Activated T-helper 1 cell treated with anti-CD3 and anti-CD28 coated beads, Interleukin-12 subunit alpha, Interleukin-12 subunit beta, Interleukin-2, Interleukin-4 antibody, amounts not matched to agents 30 ng/mL and 10 ng/mL and 1 ng/mL, durations not matched to agents 14 hours and 24 hours and 36 hours (primary cell): Measurements from ENCODE around the gene KCNH4. TPM values are rescaled to one million over a fixed set of nuclear protein-coding genes. Genes with fewer than 3 reads are reported as not detected.

Experiments
- DNase-seq: peaks from one replicate; pipeline ENCODE4 v3.0.0; 2021; ENCODE audit warnings: low spot score
- H3K27ac Mint-ChIP-seq: one replicate; pipeline ENCODE4 v1.8.0; 2021; ENCODE audit warnings: mild to moderate bottlenecking, mixed read lengths
- H3K27me3 Mint-ChIP-seq: one replicate; pipeline ENCODE4 v1.8.0; 2022; ENCODE audit warnings: mild to moderate bottlenecking, moderate library complexity, mixed read lengths; ENCODE audit not compliant: insufficient read depth
- H3K36me3 Mint-ChIP-seq: one replicate; pipeline ENCODE4 v1.8.0; 2021; ENCODE audit warnings: low read depth, mixed read lengths
- H3K4me1 Mint-ChIP-seq: one replicate; pipeline ENCODE4 v1.8.0; 2021; ENCODE audit warnings: low read depth, mixed read lengths
- H3K4me3 Mint-ChIP-seq: one replicate; pipeline ENCODE4 v1.8.0; 2021; ENCODE audit warnings: mild to moderate bottlenecking, moderate library complexity, mixed read lengths
- H3K9me3 Mint-ChIP-seq: one replicate; pipeline ENCODE4 v1.8.0; 2021; ENCODE audit warnings: mixed read lengths
- intact Hi-C: fragments of 100-400 bp; cut with micrococcal nuclease; formaldehyde crosslinking; loops from one replicate; pipeline ENCODE4 v1.15.1; 2024
- total RNA-seq: library from RNA; stranded (reverse); gene quantifications from 2 replicates; pipeline ENCODE4 v1.2.3, GENCODE V29; 2022

KCNH4 gene
- total RNA-seq, 1 donor from 2014 or later: 1.7 TPM

- H3K27ac Mint-ChIP-seq: peak overlapping the region; percentile 40
- no peaks in the 10 kb centered on the region for H3K9me3 Mint-ChIP-seq
- intact Hi-C loops: no loop called here
- no peak for DNase-seq
- H3K27me3 Mint-ChIP-seq: no peaks in the 10 kb centered on the region
- H3K4me1 Mint-ChIP-seq: peaks cover 47% of the 10 kb centered on the region
- H3K36me3 Mint-ChIP-seq: peaks cover 21% of the 10 kb centered on the region
- H3K4me3 Mint-ChIP-seq: no peak overlapping the region
Measured at GRCh38 chr17:42135664-42136653, 45.0 kb downstream of the KCNH4 start.

DNA sequence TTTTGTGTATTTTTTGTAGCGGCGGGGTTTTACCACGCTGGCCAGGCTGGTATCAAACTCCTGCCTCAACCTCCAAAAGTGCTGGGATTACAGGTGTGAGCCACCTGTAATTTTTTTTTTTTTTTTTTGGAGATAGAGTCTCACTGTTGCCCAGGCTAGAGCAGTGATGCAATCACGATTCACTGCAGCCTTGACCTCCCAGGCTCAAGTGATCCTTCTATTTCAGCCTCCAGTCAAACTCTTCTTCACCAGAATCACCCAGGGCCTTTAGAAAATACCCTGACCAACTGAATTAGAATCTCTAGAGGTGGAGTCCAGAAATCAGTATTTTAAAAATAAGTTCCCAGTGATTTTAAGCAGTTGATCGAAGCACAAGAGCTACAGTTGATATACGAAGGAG, 45.8 kb downstream of the KCNH4 start:
- no peak overlapping the region for H3K4me3 Mint-ChIP-seq
- no peaks in the 10 kb centered on the region for H3K27me3 Mint-ChIP-seq
- intact Hi-C loops: no loop called here
- H3K36me3 Mint-ChIP-seq: peaks cover 23% of the 10 kb centered on the region
- DNase-seq: no peak
- no peaks in the 10 kb centered on the region for H3K9me3 Mint-ChIP-seq
- peaks cover 52% of the 10 kb centered on the region for H3K4me1 Mint-ChIP-seq
- H3K27ac Mint-ChIP-seq: peak overlapping the region; percentile 12

DNA sequence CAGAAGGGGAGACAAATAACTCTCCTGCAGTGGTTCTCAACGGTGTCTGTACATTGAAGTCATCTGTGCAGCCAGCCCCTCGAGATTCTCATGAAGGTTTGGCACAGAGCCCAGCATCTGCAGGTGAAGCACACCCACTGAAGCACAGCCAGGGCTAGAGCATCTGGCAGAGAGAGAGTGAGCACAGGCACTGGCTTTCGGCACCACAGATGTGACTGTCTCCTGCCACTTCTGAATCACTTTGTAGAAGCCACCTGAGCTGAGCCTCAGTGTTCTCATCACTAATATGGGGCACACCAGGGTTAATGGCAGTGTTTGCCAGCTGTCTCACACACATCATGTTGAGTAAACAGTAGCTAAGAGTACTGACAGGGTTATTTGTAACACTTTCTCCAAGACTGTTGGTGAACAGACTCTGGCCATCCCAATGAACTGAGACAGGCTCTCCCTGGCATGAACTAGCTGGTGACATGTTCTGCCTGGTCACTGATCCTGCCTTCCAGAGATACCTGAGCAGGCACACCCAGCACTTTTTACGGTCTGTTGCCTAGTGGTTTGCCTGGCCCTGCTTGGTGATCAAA, 47.4 kb downstream of the KCNH4 start:
- peaks cover 52% of the 10 kb centered on the region for H3K4me1 Mint-ChIP-seq
- no peaks in the 10 kb centered on the region for H3K9me3 Mint-ChIP-seq
- peaks cover 27% of the 10 kb centered on the region for H3K36me3 Mint-ChIP-seq
- H3K4me3 Mint-ChIP-seq: no peak overlapping the region
- H3K27me3 Mint-ChIP-seq: no peaks in the 10 kb centered on the region
- no peak for DNase-seq
- peak overlapping the region; percentile 64 for H3K27ac Mint-ChIP-seq
- intact Hi-C loops: loop anchor here (2.0 kb wide), 1 partner anchor 21 kb away; the partner anchor contains the start of gene RAB5C

DNA sequence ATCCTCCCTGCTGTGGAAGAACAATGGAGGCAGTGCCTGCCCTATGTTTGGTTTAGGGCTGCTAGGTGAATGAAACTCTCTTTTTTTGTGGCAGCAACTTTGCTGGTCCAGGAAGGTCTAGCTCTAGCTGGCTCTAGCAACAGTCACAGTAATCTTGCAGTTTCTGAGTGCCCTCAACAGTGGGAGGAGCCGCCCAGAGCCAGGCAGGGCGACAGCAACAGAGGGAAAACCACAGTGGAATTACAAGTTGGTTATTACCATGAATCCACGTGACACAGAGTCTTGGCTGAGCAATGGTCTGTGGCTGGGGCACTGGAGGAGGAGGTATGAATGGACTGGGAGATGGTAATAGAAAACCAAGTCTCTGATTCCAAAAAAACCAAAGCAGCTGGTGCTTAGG, 48.0 kb downstream of the KCNH4 start:
- intact Hi-C loops: loop anchor here (2.0 kb wide), 1 partner anchor 22 kb away; the partner anchor contains the start of gene RAB5C
- H3K27me3 Mint-ChIP-seq: no peaks in the 10 kb centered on the region
- DNase-seq: no peak
- peaks cover 32% of the 10 kb centered on the region for H3K36me3 Mint-ChIP-seq
- peak overlapping the region; percentile 64 for H3K27ac Mint-ChIP-seq
- no peaks in the 10 kb centered on the region for H3K9me3 Mint-ChIP-seq
- H3K4me3 Mint-ChIP-seq: peak overlapping the region; percentile 31
- peaks cover 52% of the 10 kb centered on the region for H3K4me1 Mint-ChIP-seq

- Mint-ChIP-seq H3K9me3 (no peaks in the 10 kb centered on the region), H3K4me3 (no peak overlapping the region), H3K27me3 (no peaks in the 10 kb centered on the region), H3K36me3 (peaks cover 40% of the 10 kb centered on the region), H3K27ac (no peak overlapping the region), H3K4me1 (peaks cover 52% of the 10 kb centered on the region)
- no peak for DNase-seq
- intact Hi-C loops: loop anchor here (2.0 kb wide), 1 partner anchor 23 kb away; the partner anchor contains the start of gene RAB5C
Measured at GRCh38 chr17:42131981-42132432, 48.9 kb downstream of the KCNH4 start.

DNA sequence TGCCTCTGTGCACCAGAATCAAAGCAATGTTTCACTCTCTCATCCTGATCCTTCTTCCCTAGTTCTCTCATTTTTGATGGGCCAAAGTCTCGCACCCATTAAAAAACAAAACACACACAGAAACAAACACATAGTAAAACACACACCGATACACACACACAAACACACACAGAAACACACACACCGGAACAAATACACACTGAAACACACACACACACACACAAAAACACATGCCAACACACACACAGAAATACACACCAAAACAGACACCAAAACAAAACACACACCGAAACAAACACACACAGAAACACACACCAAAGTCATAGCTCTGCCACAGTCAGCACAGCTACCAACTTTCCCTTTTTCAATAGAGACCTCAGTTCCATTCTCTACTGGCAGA, 49.7 kb downstream of the KCNH4 start:
- H3K36me3 Mint-ChIP-seq: peaks cover 39% of the 10 kb centered on the region
- intact Hi-C loops: no loop called here
- H3K9me3 Mint-ChIP-seq: no peaks in the 10 kb centered on the region
- DNase-seq: no peak
- H3K27me3 Mint-ChIP-seq: no peaks in the 10 kb centered on the region
- peak overlapping the region; percentile 63 for H3K27ac Mint-ChIP-seq
- H3K4me3 Mint-ChIP-seq: no peak overlapping the region
- H3K4me1 Mint-ChIP-seq: peaks cover 46% of the 10 kb centered on the region

DNA sequence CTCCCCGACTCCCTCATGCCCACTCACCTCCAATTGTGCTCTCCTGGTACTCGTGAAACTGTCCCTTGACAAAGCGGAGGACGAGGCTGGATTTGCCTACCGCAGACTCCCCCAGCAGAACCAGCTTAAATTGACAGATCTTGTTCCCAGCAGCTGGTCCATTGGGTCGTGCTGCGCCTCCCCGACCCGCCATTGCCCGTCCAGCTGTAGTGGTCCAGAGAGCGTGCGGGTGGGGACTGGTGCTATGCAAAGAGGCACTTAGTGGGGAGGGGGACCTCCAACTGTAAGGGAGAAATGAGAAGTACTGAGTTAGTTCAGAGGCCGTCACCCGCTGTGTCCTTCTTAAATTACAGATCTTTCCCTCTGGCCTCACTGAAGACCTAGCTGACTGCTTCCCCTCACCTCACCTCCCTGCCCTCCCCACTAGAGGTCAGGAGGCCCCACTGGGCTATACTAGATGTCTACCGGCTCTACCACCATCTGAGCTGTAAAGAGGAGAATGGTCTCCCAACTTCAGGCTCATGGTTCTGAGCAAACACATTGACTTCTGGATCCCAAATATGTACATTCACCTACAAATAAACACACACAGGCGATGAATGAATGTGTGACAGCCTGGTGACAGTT, 50.5 kb downstream of the KCNH4 start:
- Mint-ChIP-seq H3K4me1 (peaks cover 38% of the 10 kb centered on the region), H3K27me3 (no peaks in the 10 kb centered on the region), H3K27ac (no peak overlapping the region), H3K9me3 (no peaks in the 10 kb centered on the region), H3K36me3 (peaks cover 39% of the 10 kb centered on the region), H3K4me3 (no peak overlapping the region)
- intact Hi-C loops: no loop called here
- DNase-seq: no peak

GRCh38 chr17:42129109-42129837, 51.7 kb downstream of the KCNH4 start:
- DNase-seq: no peak
- peaks cover 45% of the 10 kb centered on the region for H3K36me3 Mint-ChIP-seq
- H3K4me1 Mint-ChIP-seq: peaks cover 36% of the 10 kb centered on the region
- H3K4me3 Mint-ChIP-seq: no peak overlapping the region
- intact Hi-C loops: no loop called here
- H3K27me3 Mint-ChIP-seq: no peaks in the 10 kb centered on the region
- no peaks in the 10 kb centered on the region for H3K9me3 Mint-ChIP-seq
- H3K27ac Mint-ChIP-seq: no peak overlapping the region

DNA sequence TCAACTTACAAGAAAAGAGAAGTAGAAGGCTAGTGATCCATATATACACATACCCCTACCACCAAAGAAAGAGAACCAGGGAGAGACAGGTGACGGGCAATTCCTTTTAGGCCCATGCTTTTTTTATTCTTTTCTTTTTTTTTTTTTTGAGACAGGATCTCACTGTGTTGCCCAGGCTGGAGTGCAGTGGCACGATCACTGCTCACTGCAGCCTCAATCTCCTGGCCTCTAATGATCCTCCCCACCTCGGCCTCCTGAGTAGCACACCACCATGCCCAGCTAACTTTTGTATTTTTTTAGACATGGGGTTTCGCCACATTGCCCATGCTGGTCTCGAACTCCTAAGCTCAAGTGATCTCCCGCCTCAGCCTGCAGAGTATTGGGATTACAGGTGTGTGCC, 53.5 kb downstream of the KCNH4 start:
- H3K36me3 Mint-ChIP-seq: peaks cover 38% of the 10 kb centered on the region

DNA sequence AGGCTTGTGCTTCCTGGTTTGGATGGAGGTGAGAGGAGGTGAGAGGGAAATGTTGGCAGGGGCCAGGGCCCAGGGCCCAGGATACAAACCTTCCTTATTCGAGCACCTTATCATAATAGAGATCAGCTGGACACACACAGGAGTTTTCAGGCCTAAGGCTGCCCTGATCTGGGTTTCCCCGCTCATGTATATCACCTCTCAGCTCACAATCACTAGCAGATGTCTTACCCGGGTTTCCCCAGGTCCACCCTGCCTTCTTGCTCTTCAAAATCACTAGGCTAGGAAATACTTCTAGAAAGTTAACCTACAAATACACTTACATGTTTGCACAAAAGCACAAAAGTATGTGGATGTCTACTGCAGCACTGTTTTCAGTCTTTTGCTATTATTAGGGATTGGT, 54.1 kb downstream of the KCNH4 start:
- H3K9me3 Mint-ChIP-seq: no peaks in the 10 kb centered on the region
- no peak overlapping the region for H3K27ac Mint-ChIP-seq
- peaks cover 38% of the 10 kb centered on the region for H3K36me3 Mint-ChIP-seq
- H3K4me1 Mint-ChIP-seq: peaks cover 13% of the 10 kb centered on the region
- no peak for DNase-seq
- H3K4me3 Mint-ChIP-seq: no peak overlapping the region
- intact Hi-C loops: no loop called here
- no peaks in the 10 kb centered on the region for H3K27me3 Mint-ChIP-seq

More for the DNA sequence above, 53.5 kb downstream of the KCNH4 start:
- H3K4me1 Mint-ChIP-seq: peaks cover 19% of the 10 kb centered on the region
- no peaks in the 10 kb centered on the region for H3K27me3 Mint-ChIP-seq
- intact Hi-C loops: no loop called here
- no peak overlapping the region for H3K4me3 Mint-ChIP-seq
- no peaks in the 10 kb centered on the region for H3K9me3 Mint-ChIP-seq
- H3K27ac Mint-ChIP-seq: no peak overlapping the region
- no peak for DNase-seq

- Mint-ChIP-seq H3K27ac (no peak overlapping the region), H3K27me3 (no peaks in the 10 kb centered on the region), H3K9me3 (no peaks in the 10 kb centered on the region), H3K4me1 (peaks cover 5% of the 10 kb centered on the region), H3K4me3 (no peak overlapping the region), H3K36me3 (peaks cover 31% of the 10 kb centered on the region)
- intact Hi-C loops: no loop called here
- DNase-seq: no peak
Measured at GRCh38 chr17:42125565-42125964, 55.4 kb downstream of the KCNH4 start.

GRCh38 chr17:42124256-42124655, 56.7 kb downstream of the KCNH4 start:
- H3K4me1 Mint-ChIP-seq: peaks cover 15% of the 10 kb centered on the region
- DNase-seq: no peak
- intact Hi-C loops: no loop called here

More at GRCh38 chr17:42124256-42124655, 56.7 kb downstream of the KCNH4 start:
- peaks cover 28% of the 10 kb centered on the region for H3K36me3 Mint-ChIP-seq
- no peaks in the 10 kb centered on the region for H3K9me3 Mint-ChIP-seq
- no peaks in the 10 kb centered on the region for H3K27me3 Mint-ChIP-seq
- H3K4me3 Mint-ChIP-seq: no peak overlapping the region
- no peak overlapping the region for H3K27ac Mint-ChIP-seq
